DOHH2 (cell line): ENCODE data around the gene SRGAP3.

Experiments used
- EZH2phosphoT487 ChIP-seq: fragments of 200-600 bp; sonication (generic); IDR thresholded peaks from 2 replicates; pipeline ENCODE4 v1.6.1; 2017; ENCODE audit warnings: borderline replicate concordance, mild to moderate bottlenecking, antibody characterized with exemption, low read length, moderate library complexity, mixed read lengths
- TF ChIP-seq, protein P1 (sequence below): fragments of 200-600 bp; sonication (generic); IDR thresholded peaks from one replicate; pipeline ENCODE4 v1.5.1; 2014; ENCODE audit warnings: antibody characterized with exemption, mild to moderate bottlenecking, low read depth, low read length; ENCODE audit not compliant: poor library complexity, severe bottlenecking

DNA sequence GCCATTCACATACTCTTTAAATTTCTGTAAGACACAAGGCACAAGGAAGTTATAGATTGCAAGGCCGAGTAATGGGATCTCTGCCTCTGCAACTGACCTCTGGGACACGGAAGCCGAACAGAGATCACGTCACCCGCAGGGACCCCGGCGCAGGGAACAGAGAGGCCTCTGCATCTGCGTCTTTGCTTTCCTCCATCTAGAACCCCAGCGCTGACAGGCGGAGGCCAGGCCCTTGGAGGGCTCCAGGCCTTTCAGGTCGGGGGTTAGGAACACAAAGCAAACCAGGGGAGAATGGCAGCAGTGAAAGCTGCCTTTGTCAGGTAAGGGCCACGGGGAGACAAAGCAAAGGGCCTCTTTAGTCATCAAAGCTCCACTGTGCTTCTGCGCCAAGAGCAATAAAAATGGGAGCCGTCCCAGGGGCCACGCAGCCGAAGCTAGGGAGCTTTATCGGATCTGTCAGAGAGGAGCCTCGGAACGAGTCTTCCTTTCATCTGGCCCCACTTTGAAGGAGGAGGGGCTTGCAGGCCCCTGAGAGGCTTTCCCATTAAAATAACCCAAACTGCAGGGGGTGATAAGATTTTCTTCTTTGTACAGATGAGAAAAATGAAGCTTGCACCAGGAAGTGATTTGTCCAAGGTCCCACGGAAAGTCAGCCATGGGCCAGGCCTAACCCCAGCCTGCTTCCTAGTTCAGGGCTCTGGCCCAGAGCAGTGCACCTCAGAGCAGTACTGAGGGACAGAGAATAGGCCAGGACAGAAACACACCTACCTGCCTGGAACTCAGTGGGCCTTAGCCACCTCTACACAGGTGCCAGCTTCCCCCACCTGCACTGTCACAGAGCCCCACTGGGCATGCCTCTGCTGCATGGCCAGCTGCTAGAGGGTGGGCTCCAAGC, 201.7 kb downstream of the SRGAP3 start:
- TF ChIP-seq, protein P1, sequence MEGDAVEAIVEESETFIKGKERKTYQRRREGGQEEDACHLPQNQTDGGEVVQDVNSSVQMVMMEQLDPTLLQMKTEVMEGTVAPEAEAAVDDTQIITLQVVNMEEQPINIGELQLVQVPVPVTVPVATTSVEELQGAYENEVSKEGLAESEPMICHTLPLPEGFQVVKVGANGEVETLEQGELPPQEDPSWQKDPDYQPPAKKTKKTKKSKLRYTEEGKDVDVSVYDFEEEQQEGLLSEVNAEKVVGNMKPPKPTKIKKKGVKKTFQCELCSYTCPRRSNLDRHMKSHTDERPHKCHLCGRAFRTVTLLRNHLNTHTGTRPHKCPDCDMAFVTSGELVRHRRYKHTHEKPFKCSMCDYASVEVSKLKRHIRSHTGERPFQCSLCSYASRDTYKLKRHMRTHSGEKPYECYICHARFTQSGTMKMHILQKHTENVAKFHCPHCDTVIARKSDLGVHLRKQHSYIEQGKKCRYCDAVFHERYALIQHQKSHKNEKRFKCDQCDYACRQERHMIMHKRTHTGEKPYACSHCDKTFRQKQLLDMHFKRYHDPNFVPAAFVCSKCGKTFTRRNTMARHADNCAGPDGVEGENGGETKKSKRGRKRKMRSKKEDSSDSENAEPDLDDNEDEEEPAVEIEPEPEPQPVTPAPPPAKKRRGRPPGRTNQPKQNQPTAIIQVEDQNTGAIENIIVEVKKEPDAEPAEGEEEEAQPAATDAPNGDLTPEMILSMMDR, result no peak
- no peak for TF ChIP-seq EZH2phosphoT487
